PC-3 (cell line): ENCODE data around the gene BORCS5. TPM values are rescaled to one million over a fixed set of nuclear protein-coding genes. Genes with fewer than 3 reads are reported as not detected.
A peak's percentile ranks its signal among the peaks of the same experiment; 100 is the strongest.

Experiments
- ATAC-seq: fragments of 200-7000 bp; cut with Tn5 transposase; 2 replicates; pipeline ENCODE4 v1.9.1; 2020; ENCODE audit warnings: mild to moderate bottlenecking, moderate library complexity
- BruUV-seq: library from RNA; stranded (reverse); fragments of 400-500 nt; replicated peaks from 2 replicates; lab custom pipeline; 2021; lab: Mats Ljungman, UMichigan
- CTCF ChIA-PET: fragments of 300-600 bp; sonication (Branson Sonifier 250); formaldehyde crosslinking; loops from one replicate; lab custom pipeline; 2022; ENCODE audit warnings: antibody characterized with exemption; lab: Charles Lee
- POLR2A ChIA-PET: fragments of 300-600 bp; sonication (Branson Sonifier 250); formaldehyde crosslinking; loops from one replicate; lab custom pipeline; 2022; ENCODE audit warnings: antibody characterized with exemption; ENCODE audit not compliant: unreplicated experiment; lab: Charles Lee
- DNase-seq: peaks from one replicate; pipeline ENCODE4 v3.0.0-alpha.2; 2015
- H2AFZ ChIP-seq: fragments of 300-600 bp; sonication (generic); 2 replicates; pipeline ENCODE4 v1.6.0; 2016; ENCODE audit warnings: antibody characterized with exemption, low read length
- H3F3A ChIP-seq: fragments of 300-600 bp; sonication (generic); one replicate; pipeline ENCODE4 v1.6.0; 2017; ENCODE audit warnings: antibody characterized with exemption, low read length, control low read depth, mild to moderate bottlenecking; ENCODE audit not compliant: unreplicated experiment
- H3K27ac ChIP-seq: fragments of 300-600 bp; sonication (generic); 2 replicates; pipeline ENCODE4 v1.5.1; 2016; ENCODE audit warnings: mild to moderate bottlenecking, low read length
- H3K27me3 ChIP-seq: fragments of 300-600 bp; sonication (generic); 2 replicates; pipeline ENCODE4 v1.6.1; 2016; ENCODE audit warnings: low read length, mixed read lengths
- H3K36me3 ChIP-seq: fragments of 300-600 bp; sonication (generic); 2 replicates; pipeline ENCODE4 v1.6.1; 2016; ENCODE audit warnings: low read depth, mixed run types, low read length, mixed read lengths
- H3K4me1 ChIP-seq: fragments of 300-600 bp; sonication (generic); 2 replicates; pipeline ENCODE4 v1.5.1; 2016; ENCODE audit warnings: low read length; ENCODE audit not compliant: insufficient read depth
- H3K4me2 ChIP-seq: fragments of 300-600 bp; sonication (generic); 2 replicates; pipeline ENCODE4 v1.6.0; 2016; ENCODE audit warnings: low read length
- H3K4me3 ChIP-seq: fragments of 300-600 bp; sonication (generic); 2 replicates; pipeline ENCODE4 v1.5.1; 2016; ENCODE audit warnings: mild to moderate bottlenecking, low read length, mixed read lengths
- H3K79me2 ChIP-seq: fragments of 300-600 bp; sonication (generic); 2 replicates; pipeline ENCODE4 v1.6.1; 2017; ENCODE audit warnings: low read length, mixed read lengths
- H3K9ac ChIP-seq: fragments of 300-600 bp; sonication (generic); 2 replicates; pipeline ENCODE4 v1.6.0; 2016; ENCODE audit warnings: mild to moderate bottlenecking, low read length
- H3K9me2 ChIP-seq: fragments of 300-600 bp; sonication (generic); replicated peaks from 2 replicates; pipeline ENCODE4 v1.6.1; 2016; ENCODE audit warnings: mixed run types, low read length, mixed read lengths
- H3K9me3 ChIP-seq: fragments of 300-600 bp; sonication (generic); 2 replicates; pipeline ENCODE4 v1.6.1; 2016; ENCODE audit warnings: low read length, mixed read lengths
- H4K20me1 ChIP-seq: fragments of 300-600 bp; sonication (generic); 2 replicates; pipeline ENCODE4 v1.6.1; 2016; ENCODE audit warnings: low read length, mixed read lengths
- EZH2 ChIP-seq: fragments of 300-600 bp; sonication (generic); IDR thresholded peaks from one replicate; pipeline ENCODE4 v1.6.1; 2017; ENCODE audit warnings: antibody characterized with exemption, mild to moderate bottlenecking, low read length; ENCODE audit not compliant: unreplicated experiment
- EZH2phosphoT487 ChIP-seq: fragments of 300-600 bp; sonication (generic); IDR thresholded peaks from 2 replicates; pipeline ENCODE4 v1.6.1; 2018; ENCODE audit warnings: mild to moderate bottlenecking, antibody characterized with exemption, low read length, borderline replicate concordance
- intact Hi-C: fragments of 100-400 bp; cut with micrococcal nuclease; formaldehyde crosslinking; loops from 2 replicates; pipeline ENCODE4 v1.9.0; 2023
- total RNA-seq: library from RNA; depleted of rRNA; stranded (reverse); fragments of >200 nt; gene quantifications from 2 replicates; pipeline ENCODE4 v1.2.3, GENCODE V29; 2014
- TF ChIP-seq, protein P1 (sequence below): fragments of 300-600 bp; sonication (generic); conservative IDR thresholded peaks from 2 replicates; pipeline ENCODE4 v1.5.1; 2017; ENCODE audit warnings: antibody characterized with exemption, low read depth, mild to moderate bottlenecking, low read length

BORCS5 gene
- total RNA-seq, 1 experiment from 2014 or later, result 2.3 TPM

- intact Hi-C loops, result no loop called here
- ChIA-PET POLR2A (no interaction called here), CTCF (no interaction called here)
- BruUV-seq, result no TSS peak
- Histone ChIP-seq H3K79me2 (no peaks in the 10 kb centered on the region), H3K27me3 (no peaks in the 10 kb centered on the region), H3K9ac (no peak overlapping the region), H3F3A (no peaks in the 10 kb centered on the region), H3K4me1 (peaks cover 15% of the 10 kb centered on the region), H3K4me3 (no peak overlapping the region), H4K20me1 (no peaks in the 10 kb centered on the region), H3K36me3 (no peaks in the 10 kb centered on the region), H3K9me3 (no peaks in the 10 kb centered on the region), H3K9me2 (no peaks in the 10 kb centered on the region), H2AFZ (no peak overlapping the region), H3K4me2 (no peak overlapping the region), H3K27ac (peak overlapping the region; percentile 53; the same call in 1 of the 2 replicates)
- ATAC-seq, result no peak
- TF ChIP-seq EZH2, result no peak
- TF ChIP-seq, protein P1, sequence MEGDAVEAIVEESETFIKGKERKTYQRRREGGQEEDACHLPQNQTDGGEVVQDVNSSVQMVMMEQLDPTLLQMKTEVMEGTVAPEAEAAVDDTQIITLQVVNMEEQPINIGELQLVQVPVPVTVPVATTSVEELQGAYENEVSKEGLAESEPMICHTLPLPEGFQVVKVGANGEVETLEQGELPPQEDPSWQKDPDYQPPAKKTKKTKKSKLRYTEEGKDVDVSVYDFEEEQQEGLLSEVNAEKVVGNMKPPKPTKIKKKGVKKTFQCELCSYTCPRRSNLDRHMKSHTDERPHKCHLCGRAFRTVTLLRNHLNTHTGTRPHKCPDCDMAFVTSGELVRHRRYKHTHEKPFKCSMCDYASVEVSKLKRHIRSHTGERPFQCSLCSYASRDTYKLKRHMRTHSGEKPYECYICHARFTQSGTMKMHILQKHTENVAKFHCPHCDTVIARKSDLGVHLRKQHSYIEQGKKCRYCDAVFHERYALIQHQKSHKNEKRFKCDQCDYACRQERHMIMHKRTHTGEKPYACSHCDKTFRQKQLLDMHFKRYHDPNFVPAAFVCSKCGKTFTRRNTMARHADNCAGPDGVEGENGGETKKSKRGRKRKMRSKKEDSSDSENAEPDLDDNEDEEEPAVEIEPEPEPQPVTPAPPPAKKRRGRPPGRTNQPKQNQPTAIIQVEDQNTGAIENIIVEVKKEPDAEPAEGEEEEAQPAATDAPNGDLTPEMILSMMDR, result no peak
- TF ChIP-seq EZH2phosphoT487, result no peak
- DNase-seq, result peak; percentile 4
Observed at GRCh38 chr12:12511021-12511783, 154.3 kb downstream of the BORCS5 start.

DNA sequence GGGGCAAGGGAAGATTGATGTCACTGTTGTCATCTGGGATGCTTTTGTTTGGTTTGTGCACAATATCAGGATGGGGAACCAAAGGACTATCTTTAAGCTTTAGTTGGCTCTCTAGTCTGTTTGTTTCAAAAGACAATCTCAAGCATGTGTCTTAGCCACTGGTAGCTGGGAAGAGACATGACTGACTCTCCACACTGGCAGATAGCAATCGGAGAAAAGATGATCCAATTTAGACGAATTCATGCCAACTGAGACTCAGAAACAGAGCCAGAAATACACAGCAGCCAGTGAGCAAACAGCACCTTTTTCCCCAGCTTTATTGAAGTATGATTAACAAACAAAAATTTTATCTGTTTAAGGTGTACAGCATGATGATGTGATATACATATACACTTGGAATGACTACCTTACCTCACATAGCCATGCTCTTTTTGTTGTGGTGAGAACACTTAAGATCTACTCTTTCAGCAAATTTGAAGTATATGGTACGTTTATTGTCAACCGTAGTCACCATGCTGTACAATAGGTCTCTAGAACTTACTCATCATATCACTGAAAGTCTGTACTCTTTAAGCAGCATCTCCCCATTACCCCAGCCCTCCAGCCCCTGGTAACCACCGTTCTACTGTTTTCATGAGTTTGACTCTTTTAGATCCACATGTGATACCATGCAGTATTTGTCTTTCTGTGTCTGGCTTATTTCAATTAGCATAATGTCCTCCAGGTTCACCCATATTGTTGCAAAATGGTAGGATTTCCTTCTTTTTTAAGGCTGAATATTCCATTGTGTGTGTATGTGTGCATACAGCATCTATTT, 155.2 kb downstream of the BORCS5 start:
- H3K36me3 ChIP-seq, result no peaks in the 10 kb centered on the region
- no peaks in the 10 kb centered on the region for H4K20me1 ChIP-seq
- H3K4me2 ChIP-seq, result no peak overlapping the region
- no peaks in the 10 kb centered on the region for H3K9me3 ChIP-seq
- POLR2A ChIA-PET, result no interaction called here
- ATAC-seq (no peak), DNase-seq (no peak)
- no peak overlapping the region for H2AFZ ChIP-seq
- H3K27me3 ChIP-seq, result no peaks in the 10 kb centered on the region
- no peak overlapping the region for H3K9ac ChIP-seq
- no TSS peak for BruUV-seq
- no peaks in the 10 kb centered on the region for H3F3A ChIP-seq
- intact Hi-C loops, result no loop called here
- no peaks in the 10 kb centered on the region for H3K79me2 ChIP-seq
- H3K4me1 ChIP-seq, result peaks cover 15% of the 10 kb centered on the region
- no peak overlapping the region for H3K27ac ChIP-seq
- CTCF ChIA-PET, result no interaction called here
- TF ChIP-seq EZH2, result no peak
- TF ChIP-seq EZH2phosphoT487, result no peak
- TF ChIP-seq, protein P1, result no peak
- H3K9me2 ChIP-seq, result no peaks in the 10 kb centered on the region
- H3K4me3 ChIP-seq, result no peak overlapping the region
